NCI-H460 (cell line): ENCODE measurements around the gene GINS1. TPM values are rescaled to one million over a fixed set of nuclear protein-coding genes. Genes with fewer than 3 reads are reported as not detected.
"Not testable (repeated sequence)": the region's sequence is repeated elsewhere in the genome, so short reads cannot be mapped to it uniquely, and the experiment has no call there.

ENCODE experiments used
- DNase-seq: peaks from one replicate; pipeline ENCODE4 v3.0.0-alpha.2; 2016; ENCODE audit warnings: low read depth; ENCODE audit errors: extremely low read depth
- total RNA-seq: library from RNA; depleted of rRNA; stranded (reverse); fragments of >200 nt; shearing (Covaris generic); gene quantifications from 2 replicates; pipeline ENCODE4 v1.2.3, GENCODE V29; 2014

Gene GINS1
- total RNA-seq, 1 experiment from 2014 or later: 22.1 TPM

- no peak for DNase-seq
Measured at GRCh38 chr20:25389401-25389857, 18.0 kb upstream of the GINS1 start.

- no peak for DNase-seq
Measured at GRCh38 chr20:25389858-25390537, 17.5 kb upstream of the GINS1 start.

GRCh38 chr20:25390538-25391528 is 16.6 kb upstream of the GINS1 start, which contains the start of gene ABHD12:
TSS of gene ABHD12 (minus strand) at chr20:25390835. CDS start at chr20:25390703, 132 bp downstream.
- DNase-seq: peak; percentile 95

- DNase-seq: no peak
Measured at GRCh38 chr20:25394276-25394675, 13.2 kb upstream of the GINS1 start.

GRCh38 chr20:25394996-25395395 is 12.5 kb upstream of the GINS1 start:
- DNase-seq: no peak

- no peak for DNase-seq
Measured at GRCh38 chr20:25397096-25397495, 10.4 kb upstream of the GINS1 start.

GRCh38 chr20:25397821-25398220 is 9.7 kb upstream of the GINS1 start:
- no peak for DNase-seq

GRCh38 chr20:25398376-25399036 is 9.0 kb upstream of the GINS1 start:
- DNase-seq: no peak

- peak; percentile 77 for DNase-seq
Measured at GRCh38 chr20:25399037-25399430, 8.4 kb upstream of the GINS1 start.

GRCh38 chr20:25400291-25400732 is 7.2 kb upstream of the GINS1 start:
- not testable (repeated sequence) for DNase-seq

GRCh38 chr20:25402583-25402982 is 4.9 kb upstream of the GINS1 start:
- no peak for DNase-seq

GRCh38 chr20:25408170-25408547 is 686 bp downstream of the GINS1 start:
- no peak for DNase-seq

- no peak for DNase-seq
Measured at GRCh38 chr20:25408890-25409289, 1.4 kb downstream of the GINS1 start.

- DNase-seq: no peak
Measured at GRCh38 chr20:25418776-25419175, 11.3 kb downstream of the GINS1 start.

- DNase-seq: no peak
Measured at GRCh38 chr20:25421102-25421501, 13.6 kb downstream of the GINS1 start.

GRCh38 chr20:25422032-25422431 is 14.6 kb downstream of the GINS1 start:
- no peak for DNase-seq

GRCh38 chr20:25424536-25424935 is 17.1 kb downstream of the GINS1 start:
- no peak for DNase-seq

GRCh38 chr20:25437153-25437581 is 29.7 kb downstream of the GINS1 start:
- no peak for DNase-seq

- no peak for DNase-seq
Measured at GRCh38 chr20:25439328-25439727, 31.9 kb downstream of the GINS1 start.

- DNase-seq: no peak
Measured at GRCh38 chr20:25444556-25444955, 37.1 kb downstream of the GINS1 start.

GRCh38 chr20:25447671-25448070 is 40.2 kb downstream of the GINS1 start:
- DNase-seq: no peak
